ENCODE results near the gene DEXI.
"Not testable (repeated sequence)": the region's sequence is repeated elsewhere in the genome, so short reads cannot be mapped to it uniquely, and the experiment has no call there.

DEXI gene

DNA sequence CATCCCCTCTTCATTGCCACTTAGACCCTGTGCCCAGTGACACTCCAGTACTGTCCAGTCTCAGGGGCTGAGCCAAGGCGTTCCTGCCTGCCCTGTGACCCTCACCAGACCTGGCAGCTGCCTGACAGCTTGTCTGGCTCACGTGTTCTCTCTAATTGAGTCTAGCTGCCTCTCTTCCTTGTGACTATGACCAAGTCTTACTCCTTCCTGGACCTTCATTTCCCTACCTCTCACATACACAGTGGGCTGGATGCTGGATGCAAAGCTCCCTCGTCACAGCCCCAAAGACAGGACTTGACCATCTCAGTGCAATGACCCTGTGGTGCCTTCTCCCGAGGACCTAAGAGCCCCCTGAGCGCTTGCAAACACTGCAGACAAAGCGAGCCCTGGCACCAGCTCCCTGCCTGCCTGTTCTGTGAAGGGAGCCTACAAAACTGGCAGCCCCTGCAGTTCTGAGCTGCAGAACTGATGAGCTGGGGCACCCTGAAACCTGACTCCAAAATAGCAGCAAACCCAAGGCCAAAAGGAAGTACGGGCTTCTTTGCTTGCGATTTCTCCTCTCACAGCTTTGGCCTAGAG lies 1.7 kb downstream of the DEXI start:
- DNase-seq = no peak

DNA sequence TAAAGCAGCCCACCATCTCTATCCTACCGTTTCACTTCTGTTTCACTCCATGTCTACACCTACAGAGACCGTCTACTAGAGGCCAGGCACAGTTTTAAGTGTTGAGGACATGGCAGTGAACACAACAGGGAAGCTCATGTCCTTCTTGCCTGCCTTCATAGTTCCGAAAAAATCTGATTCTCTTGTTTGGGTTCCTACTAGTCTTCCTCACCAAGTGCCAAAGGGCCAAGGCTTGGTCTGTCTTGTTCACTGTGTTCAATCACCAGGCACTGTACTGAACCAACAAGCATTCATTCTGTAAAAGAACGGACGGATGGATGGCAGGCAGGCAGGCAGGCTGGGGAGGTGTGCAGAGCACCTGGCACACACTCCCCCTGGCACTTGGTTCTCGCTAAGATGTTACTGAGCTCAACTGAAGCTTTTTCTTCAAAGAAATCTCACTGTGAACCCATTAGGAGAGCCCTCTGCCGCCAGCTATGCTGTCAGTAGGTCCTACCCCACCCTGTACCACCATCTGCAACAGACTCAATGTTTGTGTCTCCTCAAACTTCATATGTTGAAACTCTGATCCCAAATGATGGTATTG lies 2.5 kb downstream of the DEXI start:
- no peak for DNase-seq

DNA sequence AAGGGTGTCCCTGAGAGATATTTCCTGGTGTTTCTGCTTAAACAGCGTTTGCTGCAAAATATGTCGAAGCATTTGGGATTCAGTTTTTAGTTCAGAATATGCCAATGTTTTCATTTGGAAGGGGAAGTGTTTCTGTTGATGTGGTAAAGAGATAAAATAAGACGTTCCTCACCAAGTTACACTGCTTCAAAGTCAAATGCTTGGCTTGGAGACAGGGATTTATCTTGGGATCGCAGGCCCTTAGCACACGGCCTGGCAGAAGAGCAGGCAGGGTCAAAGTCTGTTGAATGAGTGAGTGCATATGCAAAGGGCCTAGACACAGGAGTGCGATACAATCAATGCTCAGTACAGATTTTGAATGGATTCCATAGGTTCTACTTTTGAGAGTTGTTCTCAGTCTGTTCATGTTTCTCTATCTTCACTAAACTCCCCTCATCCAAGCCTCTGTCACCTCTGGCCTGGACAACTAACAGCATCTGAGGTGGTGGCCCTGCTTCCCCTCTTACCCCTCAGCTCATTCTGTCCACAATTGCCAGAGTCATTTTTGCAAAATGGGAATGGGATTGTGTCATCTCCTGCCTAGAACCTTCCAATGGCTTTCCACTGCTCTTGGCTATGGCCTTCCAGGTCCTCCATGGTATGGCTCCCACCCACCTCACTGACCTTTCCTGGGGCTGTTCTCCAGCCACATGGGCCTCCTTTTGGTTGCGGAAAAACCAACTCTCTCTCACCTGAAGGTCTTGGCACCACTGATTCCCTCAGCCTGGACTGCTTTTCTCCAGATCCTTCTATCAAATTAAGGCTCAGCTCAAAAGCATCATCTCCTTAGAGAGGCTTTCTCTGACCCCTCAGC lies 3.2 kb downstream of the DEXI start:
- DNase-seq = no peak

DNA sequence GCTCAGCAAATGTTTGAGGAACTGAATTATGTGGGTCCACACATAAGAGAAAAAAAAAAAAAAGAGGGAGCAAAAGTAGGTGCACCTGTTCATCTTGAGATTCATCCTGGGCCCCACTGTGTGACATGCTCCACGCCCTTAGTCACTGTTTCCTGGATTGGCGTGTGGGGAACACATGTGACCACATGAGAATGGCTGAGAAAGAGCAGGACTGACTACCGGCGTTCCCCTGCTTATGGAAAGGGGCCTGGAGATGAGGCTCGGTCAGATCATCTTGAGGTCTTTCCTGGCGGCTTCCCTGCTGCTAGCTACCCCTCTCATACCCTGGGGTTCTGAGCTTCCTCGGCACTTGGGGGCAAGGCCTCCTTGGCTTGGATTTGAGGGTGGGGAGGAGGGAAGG lies 3.9 kb downstream of the DEXI start:
- no peak for DNase-seq

DNA sequence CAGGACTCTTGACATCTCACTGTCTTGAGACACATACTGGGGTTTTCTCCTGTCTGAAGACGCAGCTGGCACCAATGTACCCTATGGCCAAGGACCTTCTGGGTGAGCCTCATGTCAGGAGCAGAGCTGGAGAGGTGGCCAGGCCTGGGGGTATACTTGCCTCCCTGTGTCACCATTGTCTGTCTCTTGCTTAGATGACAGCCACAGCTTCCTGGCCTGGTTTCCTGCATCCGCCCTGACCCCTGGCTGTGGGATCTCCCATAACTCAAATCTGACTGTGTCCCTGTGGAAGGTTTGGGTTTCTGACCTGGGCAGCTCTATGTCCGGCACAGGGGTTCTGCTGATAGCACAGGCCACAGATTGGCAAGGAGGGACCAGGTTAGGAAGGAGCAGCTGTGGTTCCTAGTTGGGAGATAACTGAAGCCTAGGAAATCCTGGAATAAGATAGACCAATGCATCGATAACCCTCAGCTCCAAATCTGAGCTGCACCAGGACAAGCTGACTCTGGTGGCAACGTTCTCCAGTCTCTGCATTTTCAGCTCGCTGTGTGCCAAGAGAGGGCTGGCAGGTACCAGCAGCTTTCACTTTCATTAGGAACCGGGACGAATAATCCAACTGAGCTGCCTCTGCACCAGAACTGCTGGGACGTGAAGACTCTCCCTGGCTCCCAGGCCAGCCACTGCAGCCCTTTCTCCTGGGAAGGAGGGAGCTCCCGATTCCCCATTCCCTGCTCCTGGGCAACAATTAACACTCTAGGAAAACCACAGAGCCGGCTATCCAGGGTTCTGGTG lies 5.0 kb downstream of the DEXI start:
- no peak for DNase-seq

DNA sequence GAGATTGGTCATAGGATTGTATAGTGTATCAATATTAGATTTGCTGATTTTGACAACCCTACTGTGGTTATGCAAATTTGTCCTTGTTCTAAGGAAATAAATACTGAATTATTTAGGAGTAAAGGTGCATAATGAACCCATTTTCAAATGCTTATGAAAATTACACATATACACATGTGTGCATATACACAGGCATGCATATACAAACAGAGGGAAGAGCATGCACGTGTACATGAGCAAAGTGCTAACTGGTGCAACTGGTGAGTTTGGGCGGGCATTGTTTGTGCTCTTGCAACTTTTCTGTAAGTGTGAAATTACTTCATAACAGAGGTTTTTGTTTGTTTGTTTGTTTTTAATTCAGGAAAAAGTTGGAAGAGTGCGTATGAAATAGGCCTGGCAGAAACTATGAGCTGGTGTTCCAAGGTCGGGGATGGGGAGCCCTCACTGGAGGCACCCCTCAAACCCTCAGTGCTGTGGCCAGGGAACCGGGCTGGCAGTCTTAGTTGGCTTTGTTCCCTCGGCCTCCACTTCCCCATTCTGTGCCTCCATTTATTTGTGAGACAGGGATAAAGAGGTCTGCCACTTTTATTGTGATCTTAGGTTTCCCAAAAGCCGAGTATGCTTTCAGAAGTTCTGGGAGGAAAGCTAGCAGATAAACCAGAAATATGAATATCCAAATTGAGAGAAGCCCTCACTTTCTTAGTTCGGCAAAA lies 5.8 kb downstream of the DEXI start:
- no peak for DNase-seq

DNA sequence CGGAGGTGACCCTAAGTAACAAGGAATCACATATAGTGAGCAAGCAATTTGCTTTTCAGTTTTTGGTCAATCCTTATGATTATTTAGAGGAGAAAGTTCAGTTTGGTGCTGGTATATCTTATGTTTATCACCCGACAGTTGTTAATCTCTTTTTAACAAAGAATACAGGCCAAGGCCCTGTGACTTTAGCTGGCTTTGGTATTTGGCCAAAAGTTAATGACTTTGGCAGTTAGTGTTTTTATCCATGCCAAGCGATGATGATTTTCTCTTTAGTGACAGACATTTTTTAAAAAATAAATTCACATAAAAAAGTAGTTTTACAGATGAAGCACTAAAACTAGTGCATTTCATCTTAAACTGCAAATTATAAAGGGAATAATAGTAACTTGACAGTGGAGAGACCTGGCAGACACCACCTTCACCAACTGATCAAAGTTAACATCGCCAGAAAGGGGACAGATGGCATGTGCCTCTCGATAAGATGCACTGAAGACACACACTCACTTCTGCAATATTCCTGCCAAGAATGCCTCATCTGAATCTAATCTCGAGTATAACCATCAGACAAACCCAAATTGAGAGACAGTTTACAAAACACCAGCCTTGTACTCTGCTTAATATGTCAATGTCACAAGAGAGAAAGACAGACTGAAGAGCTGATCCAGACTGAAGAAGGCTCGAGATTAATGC lies 6.9 kb downstream of the DEXI start:
- no peak for DNase-seq

DNA sequence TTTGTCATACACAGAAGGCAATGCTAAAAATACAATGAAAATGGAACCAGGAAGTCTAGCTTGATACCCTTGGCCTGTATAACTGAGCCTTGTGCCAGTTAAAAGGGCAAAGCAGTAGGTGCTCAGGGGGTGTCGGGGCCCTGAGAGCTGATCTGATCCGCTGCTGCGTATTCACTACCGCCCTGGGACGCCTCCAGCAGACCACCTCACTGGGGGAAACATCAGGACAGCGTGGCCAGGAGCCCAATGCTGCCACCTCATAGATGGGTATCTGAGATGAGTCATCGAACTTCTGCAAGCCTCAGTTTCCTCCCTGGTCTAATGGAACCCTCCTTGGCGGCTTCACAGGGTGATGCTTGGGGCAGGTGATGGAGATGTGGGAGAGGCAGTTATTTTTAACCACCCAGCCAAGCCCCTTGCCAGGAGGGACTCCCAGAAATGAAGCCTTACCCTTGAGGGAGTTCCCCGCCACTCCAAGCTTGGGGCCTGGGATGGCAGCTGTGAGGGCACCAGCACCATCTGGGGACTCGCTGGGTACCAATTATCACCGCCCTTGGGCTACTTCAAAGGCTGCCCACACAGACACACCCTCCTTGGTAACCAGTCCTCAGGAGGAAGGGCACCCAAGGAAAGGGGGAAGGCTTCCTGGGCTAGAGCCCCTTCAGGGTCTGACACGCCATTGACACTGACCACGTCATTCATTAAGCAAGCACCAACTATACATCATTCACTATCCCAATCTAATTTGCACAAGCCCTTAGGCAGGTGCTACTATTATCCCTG lies 7.8 kb downstream of the DEXI start:
- no peak for DNase-seq

DNA sequence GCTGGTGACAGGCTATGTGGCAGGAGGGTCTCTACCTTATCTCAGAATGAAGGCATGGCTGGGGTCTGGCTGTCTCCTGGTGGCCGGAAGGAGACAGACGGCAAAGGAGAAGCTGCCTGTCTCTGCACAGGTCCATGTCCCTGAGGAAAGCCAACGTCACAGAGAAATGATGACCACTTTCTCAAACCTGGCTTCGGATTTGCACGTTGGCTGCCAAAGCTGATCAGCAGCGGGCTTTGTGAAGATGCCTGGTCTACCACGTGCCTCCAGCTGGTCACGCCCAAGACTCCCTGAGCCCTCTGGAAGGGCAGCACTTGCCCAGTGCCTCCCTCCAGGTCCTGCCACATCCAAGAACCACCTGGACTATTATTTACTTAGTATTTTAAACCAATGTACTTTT lies 8.4 kb downstream of the DEXI start:
- peak; percentile 45 for DNase-seq

DNA sequence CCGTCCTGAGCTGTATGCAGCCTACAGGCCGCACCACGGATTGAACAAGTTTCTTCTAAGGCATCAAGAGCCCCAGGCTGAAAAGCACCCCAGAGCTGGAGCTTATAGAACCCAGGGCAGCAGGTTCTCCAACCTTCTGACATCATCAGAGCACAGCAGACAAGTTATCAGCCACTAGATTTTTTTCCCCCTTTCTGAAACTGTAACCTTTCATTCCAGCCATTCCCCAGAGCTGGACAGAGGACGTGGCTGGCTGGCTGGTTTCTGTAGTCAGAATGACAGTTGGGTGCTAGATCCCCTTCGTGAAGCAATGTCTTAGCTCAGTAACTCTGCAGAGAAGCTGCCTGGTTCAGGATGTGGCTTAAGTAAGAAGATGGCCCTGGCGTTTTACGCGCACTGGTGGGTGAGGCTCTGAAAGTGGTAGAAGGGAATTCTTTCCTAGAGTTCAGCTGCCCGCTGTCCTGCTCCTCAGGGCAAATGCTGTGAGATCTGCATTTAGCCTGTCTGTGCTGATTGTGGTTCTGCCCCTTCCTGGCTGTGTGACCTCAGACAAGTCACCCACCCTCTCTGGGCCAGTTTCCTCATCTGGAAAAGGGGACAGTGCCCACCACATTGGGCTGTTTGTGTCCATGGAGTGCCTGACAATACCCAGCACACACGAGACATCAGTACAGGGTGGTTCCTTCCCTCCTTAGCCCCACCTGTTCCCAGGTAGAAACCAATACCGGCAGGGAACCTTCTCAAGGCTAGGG lies 9.1 kb downstream of the DEXI start:
- DNase-seq = no peak

DNA sequence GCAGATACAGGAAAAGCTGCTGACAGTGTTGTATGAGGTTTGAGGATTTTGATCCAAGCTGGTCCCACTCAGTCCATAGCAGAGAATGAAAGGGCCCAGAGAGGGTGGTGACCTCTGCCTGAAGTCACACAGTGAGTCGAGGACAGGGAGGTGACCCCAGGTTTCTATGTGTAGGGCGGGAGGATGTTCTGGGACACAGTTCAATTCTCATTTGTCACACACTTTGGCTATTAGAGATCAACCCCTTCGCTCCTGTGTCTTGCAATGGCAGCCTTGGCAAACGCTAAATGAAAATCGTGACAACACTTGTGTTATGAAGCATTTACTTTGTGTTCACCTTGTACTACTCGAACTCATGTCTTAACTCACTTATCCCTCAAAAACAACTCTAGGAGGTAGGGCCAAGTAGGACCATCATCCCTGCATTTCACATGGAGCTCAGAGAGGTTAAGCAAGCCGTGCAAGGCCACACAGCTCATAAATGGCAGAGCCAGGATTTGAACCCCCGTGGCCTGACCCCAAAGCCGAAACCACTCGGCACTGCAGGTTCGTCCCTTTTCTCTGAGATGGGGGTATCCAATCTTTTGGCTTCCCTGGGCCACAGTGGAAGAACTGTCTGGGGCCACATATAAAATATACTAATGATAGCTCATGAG lies 10.2 kb downstream of the DEXI start:
- no peak for DNase-seq

DNA sequence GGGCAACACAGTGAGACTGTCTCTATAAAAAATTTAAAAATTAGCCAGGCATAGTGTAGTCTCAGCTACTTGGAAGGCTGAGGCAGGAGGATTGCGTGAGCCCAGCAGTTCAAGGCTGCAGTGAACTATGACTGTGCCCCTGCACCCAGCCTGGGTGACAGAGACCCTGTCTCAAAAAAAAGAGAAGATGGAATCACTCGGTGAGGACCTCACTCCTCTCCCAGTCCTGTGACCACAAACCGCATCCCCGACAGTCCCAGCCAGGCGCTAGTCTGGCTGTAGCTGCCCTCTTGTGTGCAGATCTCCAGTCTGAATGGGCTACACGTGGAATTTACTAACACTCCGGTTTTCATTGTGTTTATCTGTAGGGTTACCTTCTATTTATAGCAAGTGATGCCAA lies 11.1 kb downstream of the DEXI start:
- DNase-seq = no peak

DNA sequence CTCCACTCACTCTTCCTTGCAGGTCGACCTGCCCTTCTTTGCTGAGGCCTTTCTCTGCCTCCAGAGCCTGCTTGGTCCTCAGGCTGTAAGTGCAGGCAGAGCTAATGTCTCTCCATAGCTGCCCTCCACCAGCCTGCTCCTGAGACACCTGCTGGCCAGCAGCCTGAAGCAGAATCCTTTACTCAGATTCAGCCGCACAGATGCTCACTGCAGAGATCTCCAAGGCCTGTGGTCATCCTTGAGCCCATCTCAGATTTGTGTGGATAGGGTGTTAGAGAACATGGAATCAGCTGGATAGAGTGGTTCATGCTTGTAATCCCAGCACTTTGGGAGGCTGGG lies 11.5 kb downstream of the DEXI start:
- no peak for DNase-seq

DNA sequence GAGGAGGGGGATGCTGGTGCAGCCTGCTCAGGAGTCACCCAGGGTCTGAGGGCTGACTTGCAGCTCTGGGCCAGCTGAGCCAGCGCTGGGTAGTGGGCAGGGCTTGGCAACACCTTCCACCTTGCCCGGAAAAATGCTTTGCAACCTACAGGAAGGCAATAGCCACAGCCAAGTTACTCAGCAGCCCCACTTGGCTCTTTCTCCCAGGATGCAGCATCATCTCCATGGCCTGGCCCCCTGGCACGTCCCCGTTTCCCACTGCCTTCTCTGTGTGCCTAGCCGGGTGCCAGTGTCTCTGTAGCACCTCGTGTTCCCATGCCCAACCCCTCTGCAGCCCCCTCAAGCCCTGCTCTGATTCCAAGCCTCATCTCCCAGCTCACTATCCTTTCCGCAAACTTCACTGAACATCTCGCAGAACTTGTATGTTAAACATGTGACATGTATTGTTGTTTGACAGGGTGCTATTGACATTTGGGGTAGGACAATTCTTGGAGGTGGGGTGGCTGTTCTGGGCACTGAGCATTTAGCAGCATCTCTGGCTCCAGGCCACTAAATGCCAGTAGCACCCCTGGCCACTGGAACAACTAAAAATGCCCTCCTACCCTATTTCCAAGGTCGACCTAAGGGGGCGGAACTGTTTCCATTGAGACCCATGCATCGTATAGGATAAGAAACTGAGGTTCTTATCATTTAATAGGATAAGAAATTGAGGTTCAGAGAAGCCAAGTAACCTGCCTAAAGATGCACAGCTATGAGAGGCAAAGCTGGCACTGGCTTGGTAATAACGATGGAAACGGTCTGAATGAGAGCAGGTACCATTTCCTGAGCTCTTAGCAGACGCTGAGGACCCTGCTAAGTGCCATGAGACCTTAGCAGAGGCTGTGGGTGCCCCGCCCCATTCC lies 12.2 kb downstream of the DEXI start:
- peak; percentile 63 for DNase-seq

DNA sequence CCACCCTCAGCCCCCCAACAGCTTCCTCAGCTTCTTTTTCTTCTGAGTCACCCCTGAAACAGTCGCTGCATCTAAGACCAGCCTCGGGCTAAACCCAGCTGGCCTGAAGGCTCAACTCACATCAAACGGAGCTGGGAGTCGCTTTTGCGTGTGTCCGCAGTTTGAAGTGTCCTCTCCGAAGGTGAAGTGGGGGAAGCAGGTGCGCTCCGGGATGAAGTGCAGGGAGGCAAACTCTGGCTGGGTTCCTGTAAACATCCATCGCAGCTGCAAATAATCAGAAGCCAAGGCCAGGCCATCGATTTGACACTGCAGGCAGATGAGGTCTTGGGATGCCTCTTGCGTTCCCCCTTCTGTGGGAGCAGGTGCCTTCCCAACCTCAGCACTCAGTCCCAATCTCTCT lies 13.2 kb downstream of the DEXI start:
- DNase-seq = peak; percentile 73

DNA sequence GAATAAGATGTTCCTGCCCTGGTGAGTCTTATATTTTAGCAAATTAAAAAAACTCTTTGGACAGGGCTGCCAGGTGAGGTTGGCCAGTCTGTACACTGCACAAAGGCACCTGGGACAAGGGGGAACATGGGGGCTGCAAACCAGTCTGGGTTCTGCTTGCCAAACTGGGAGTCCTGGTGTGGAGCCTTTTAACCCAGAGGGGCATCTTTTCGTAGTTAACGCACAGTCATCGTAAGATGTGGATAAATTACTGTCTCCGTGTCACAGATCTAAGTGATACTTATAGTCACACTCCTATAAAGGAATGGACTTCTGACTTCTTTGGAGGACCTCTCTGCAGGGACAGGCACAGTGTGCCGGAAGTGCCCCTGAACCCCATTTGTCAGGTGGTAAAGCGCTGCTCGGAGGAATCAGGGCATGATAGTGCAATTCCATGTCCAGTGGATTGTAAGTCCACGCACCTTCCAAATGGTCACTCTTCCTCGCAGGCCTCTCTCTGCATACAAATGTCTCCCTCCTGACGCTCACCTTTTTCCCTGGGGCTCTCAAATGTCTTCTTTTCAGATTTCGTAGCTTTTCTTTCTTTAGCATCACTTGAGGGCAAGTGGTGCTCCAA lies 14.7 kb downstream of the DEXI start:
- no peak for DNase-seq

DNA sequence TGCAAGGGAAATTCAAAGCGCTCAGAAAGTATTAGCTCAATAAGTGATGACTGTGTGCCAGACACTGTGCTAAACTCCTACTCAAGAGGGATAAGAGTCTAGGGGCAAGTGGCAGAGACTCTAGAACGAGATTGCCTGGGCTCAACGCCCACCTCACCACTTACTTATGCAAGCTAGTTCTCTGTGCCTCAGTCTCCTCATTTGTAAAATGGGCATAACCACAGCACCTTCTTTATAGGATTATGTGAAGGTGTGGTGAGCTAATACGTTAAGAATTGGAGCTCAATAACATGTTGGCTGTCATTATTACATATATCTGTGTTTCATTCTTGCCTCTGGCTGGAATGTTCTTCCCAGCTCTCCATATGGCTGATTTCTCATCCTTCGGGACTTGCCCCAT lies 15.4 kb downstream of the DEXI start:
- DNase-seq = no peak

DNA sequence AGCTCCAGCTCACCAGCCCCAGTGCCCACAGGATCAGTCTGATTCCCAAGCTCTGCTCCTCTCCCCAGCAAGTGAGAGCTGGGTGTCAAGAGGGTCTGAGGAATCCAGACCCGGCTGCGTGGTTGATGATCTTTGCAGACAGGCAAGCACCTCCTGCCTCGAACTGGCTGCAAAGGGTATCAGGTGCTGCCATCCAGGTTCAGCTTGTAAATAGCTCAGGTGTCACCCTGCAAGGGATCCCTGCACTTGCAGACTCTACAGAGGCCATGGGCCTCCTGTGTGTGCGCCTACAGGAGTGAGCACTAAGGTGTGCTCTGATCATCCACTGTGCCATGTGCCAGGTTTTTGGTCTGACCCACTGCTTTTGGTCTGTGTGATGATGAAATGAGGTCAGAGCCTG lies 16.2 kb downstream of the DEXI start:
- no peak for DNase-seq

DNA sequence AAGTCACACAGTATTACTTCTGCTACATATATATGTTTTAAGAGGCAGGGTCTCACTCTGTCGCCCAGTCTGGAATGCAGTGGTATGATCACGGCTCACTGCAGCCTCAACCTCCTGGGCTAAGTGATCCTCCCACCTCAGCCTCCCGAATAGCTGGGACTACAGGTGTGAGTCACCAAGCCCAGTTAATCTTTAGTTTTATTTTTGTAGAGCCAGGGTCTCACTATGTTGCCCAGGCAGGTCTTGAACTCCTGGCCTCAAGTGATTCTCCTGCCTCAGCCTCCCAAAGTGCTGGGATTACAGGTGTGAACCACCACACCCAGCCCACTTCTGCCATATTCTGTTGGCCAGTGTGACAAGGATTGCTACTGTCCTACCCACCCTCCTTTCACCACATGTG lies 17.0 kb downstream of the DEXI start:
- DNase-seq = not testable (repeated sequence)
